Tibial nerve (tissue), 4 donors: ENCODE measurements around the gene PET100. TPM values are rescaled to one million over a fixed set of nuclear protein-coding genes. Genes with fewer than 3 reads are reported as not detected.

Experiments
- DNase-seq, 2 donors: peaks; one replicate each; pipeline ENCODE4 v3.0.0-alpha.2; 2019; ENCODE audit warnings: low spot score in 2 of 2
- H3K27ac ChIP-seq, 4 donors: fragments of 200-600 bp; sonication (generic) in 3 of 4; one replicate each; pipeline ENCODE4 v1.5.1; 2017 to 2019; ENCODE audit warnings: mild to moderate bottlenecking in 1 of 4
- H3K27me3 ChIP-seq, 2 donors: fragments of 200-600 bp; sonication (generic) in 1 of 2; one replicate each; pipeline versions ENCODE4 v1.5.1 to v1.6.0; 2017 to 2019
- H3K36me3 ChIP-seq, 3 donors: fragments of 200-600 bp; sonication (generic); one replicate each; pipeline ENCODE4 v1.5.1; 2018 to 2019
- H3K4me1 ChIP-seq, 4 donors: fragments of 200-600 bp; sonication (generic) in 3 of 4; one replicate each; pipeline ENCODE4 v1.5.1; 2017 to 2019
- H3K4me3 ChIP-seq, 4 donors: fragments of 200-600 bp; sonication (generic) in 3 of 4; one replicate each; pipeline ENCODE4 v1.5.1; 2017 to 2019; ENCODE audit warnings: mild to moderate bottlenecking in 1 of 4, moderate library complexity in 1 of 4
- H3K9me3 ChIP-seq, 4 donors: fragments of 200-600 bp; sonication (generic) in 3 of 4; one replicate each; pipeline ENCODE4 v1.5.1; 2017 to 2019
- EP300 ChIP-seq, 2 donors: sonication (generic); formaldehyde crosslinking; IDR thresholded peaks; one replicate each; pipeline ENCODE4 v1.6.1; 2017; ENCODE audit warnings: antibody characterized with exemption in 2 of 2, mild to moderate bottlenecking in 1 of 2
- POLR2A ChIP-seq, 2 donors: fragments of 450-650 bp; IDR thresholded peaks; one replicate each; pipeline ENCODE4 v1.6.1; 2017; ENCODE audit warnings: antibody characterized with exemption in 2 of 2, mild to moderate bottlenecking in 2 of 2, moderate library complexity in 2 of 2
- WGBS, 2 donors: methylation state at CpG; one replicate each; pipeline ENCODE4 v1.1.5; 2018; 5-methylcytosine and 5-hydroxymethylcytosine counted together
- total RNA-seq, 4 donors: library from RNA; depleted of rRNA; stranded (reverse); fragments of >200 nt; gene quantifications; one replicate each; pipeline ENCODE4 v1.1.0, GENCODE V29; 2016
- TF ChIP-seq, protein P1 (sequence below), 5 experiments: fragments of 200-600 bp in 3 of 5; fragments of 450-650 bp in 2 of 5; sonication (generic) in 3 of 5; IDR thresholded peaks; one replicate each; pipeline ENCODE4 v1.5.1; 2016 to 2019; ENCODE audit warnings: antibody characterized with exemption in 5 of 5, mild to moderate bottlenecking in 3 of 5, moderate library complexity in 2 of 5

Gene PET100
- total RNA-seq, 4 donors from 2014 or later = 10.8 to 39.9 (median 30.6) TPM

DNA sequence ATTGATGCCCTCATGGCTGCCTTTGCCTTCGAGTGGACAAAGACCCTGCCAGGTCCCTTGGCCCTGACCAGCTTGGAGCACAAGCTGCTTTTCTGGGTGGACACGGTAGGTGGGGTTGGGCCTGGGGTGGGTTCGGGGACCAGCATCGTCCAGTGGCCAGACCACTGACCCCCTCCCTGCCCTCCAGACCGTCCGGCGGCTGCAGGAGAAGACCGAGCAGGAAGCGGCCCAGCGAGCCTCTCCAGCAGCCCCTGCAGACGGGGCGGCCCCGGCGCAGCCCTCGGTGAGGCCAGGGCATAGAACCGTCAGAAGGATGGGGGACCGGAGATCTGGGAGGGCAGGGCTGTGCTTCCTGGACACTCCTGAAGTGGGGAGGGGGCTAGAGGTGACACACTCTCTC lies 23.3 kb upstream of the PET100 start:
- Histone ChIP-seq H3K9me3 (no peaks in the 10 kb centered on the region), H3K27ac (no peak overlapping the region), H3K36me3 (no peaks in the 10 kb centered on the region), H3K27me3 (peaks cover 0 to 35% of the 10 kb centered on the region in 2 donors), H3K4me3 (no peak overlapping the region), H3K4me1 (no peaks in the 10 kb centered on the region)
- TF ChIP-seq EP300 (IDR thresholded peaks at IDR 0.05) = no peak
- TF ChIP-seq POLR2A (IDR thresholded peaks at IDR 0.05) = no peak
- TF ChIP-seq, protein P1, sequence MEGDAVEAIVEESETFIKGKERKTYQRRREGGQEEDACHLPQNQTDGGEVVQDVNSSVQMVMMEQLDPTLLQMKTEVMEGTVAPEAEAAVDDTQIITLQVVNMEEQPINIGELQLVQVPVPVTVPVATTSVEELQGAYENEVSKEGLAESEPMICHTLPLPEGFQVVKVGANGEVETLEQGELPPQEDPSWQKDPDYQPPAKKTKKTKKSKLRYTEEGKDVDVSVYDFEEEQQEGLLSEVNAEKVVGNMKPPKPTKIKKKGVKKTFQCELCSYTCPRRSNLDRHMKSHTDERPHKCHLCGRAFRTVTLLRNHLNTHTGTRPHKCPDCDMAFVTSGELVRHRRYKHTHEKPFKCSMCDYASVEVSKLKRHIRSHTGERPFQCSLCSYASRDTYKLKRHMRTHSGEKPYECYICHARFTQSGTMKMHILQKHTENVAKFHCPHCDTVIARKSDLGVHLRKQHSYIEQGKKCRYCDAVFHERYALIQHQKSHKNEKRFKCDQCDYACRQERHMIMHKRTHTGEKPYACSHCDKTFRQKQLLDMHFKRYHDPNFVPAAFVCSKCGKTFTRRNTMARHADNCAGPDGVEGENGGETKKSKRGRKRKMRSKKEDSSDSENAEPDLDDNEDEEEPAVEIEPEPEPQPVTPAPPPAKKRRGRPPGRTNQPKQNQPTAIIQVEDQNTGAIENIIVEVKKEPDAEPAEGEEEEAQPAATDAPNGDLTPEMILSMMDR (IDR thresholded peaks at IDR 0.05) = no peak
- 63 to 81% methylated on average over 4 to 10 of the region's 17 CpGs for WGBS, 2 donors
- no peak for DNase-seq

DNA sequence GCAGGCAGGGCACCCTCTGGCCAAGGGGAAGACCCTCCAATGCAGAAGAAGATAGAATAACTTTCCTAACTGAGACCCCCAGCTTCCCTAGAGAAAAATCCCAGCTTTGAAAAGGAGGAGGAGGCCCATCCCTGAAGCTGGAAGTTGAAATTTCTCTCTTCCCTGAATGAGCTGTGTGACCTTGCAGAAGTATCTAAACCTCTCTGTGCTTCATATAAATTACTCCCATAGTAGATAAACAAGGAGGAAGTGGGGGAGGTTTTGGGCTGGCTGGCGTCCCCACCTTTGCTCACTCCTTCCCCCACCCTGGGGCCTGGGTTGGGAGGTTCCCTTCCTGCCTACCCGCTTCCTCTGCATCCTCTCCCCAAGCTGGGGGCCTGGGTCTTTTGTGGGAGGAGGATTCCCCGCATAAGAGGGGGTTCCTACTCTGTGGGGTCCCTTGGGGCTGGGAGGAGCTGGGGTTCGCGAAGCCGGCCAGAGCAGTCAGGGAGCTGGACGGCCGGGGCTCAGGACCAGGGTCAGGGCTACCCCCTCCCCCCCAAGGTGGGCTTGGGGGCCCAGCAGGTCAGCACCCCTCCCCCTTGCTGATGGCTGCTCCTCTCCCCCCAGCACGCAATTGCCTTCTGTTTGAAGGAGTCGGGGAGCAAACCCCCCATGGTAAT lies 22.2 kb upstream of the PET100 start:
- Histone ChIP-seq H3K27ac (no peak overlapping the region), H3K9me3 (no peaks in the 10 kb centered on the region), H3K4me3 (no peak overlapping the region), H3K4me1 (no peaks in the 10 kb centered on the region), H3K36me3 (no peaks in the 10 kb centered on the region), H3K27me3 (peaks cover 0 to 27% of the 10 kb centered on the region in 2 donors)
- no peak for TF ChIP-seq POLR2A (IDR thresholded peaks at IDR 0.05)
- TF ChIP-seq, protein P1 (IDR thresholded peaks at IDR 0.05) = no peak
- no peak for TF ChIP-seq EP300 (IDR thresholded peaks at IDR 0.05)
- WGBS, 2 donors = 69 to 76% methylated on average over 6 to 9 of the region's 10 CpGs
- no peak for DNase-seq

DNA sequence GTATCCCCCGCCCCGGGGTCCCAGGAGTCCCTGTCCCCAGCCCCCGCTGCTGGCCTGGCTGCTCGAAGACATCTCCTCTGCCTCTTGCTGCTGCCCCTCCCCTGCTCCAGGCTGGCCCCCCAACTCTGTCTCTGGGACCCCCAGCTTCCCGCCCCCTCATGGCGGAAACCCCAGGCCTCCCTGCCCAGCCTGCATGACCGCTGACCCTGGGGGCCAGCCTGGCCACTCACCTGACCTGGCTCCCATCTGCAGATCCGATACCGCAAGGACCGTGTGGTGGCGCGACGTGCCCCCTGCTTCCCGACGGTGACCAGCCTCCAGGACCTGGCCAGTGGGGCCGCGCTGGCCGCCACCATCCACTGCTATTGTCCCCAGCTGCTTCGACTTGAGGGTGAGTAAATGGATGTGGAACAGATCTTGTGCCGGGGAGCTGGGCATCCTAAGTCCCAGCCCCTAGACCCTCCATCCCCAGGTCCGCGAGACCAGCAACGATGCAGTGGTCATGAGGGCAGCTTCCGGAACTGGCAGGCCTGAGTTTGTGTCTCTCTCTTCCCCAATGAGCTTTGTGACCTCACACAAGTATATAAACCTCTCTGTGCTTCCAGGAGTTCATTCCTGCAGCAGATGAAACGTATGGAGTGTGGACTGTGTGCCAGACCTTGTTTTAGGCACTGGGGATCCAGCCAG lies 21.6 kb upstream of the PET100 start:
- no peak overlapping the region for H3K4me3 ChIP-seq
- H3K4me1 ChIP-seq = no peaks in the 10 kb centered on the region
- no peaks in the 10 kb centered on the region for H3K36me3 ChIP-seq
- no peak overlapping the region for H3K27ac ChIP-seq
- 85 to 89% methylated on average over 14 to 18 of the region's 25 CpGs for whole genome bisulfite sequencing, 2 donors
- TF ChIP-seq, protein P1 (IDR thresholded peaks at IDR 0.05) = no peak
- TF ChIP-seq EP300 (IDR thresholded peaks at IDR 0.05) (no peak), POLR2A (IDR thresholded peaks at IDR 0.05) (no peak)
- no peaks in the 10 kb centered on the region for H3K9me3 ChIP-seq
- H3K27me3 ChIP-seq = peaks cover 0 to 20% of the 10 kb centered on the region in 2 donors
- DNase-seq = no peak

DNA sequence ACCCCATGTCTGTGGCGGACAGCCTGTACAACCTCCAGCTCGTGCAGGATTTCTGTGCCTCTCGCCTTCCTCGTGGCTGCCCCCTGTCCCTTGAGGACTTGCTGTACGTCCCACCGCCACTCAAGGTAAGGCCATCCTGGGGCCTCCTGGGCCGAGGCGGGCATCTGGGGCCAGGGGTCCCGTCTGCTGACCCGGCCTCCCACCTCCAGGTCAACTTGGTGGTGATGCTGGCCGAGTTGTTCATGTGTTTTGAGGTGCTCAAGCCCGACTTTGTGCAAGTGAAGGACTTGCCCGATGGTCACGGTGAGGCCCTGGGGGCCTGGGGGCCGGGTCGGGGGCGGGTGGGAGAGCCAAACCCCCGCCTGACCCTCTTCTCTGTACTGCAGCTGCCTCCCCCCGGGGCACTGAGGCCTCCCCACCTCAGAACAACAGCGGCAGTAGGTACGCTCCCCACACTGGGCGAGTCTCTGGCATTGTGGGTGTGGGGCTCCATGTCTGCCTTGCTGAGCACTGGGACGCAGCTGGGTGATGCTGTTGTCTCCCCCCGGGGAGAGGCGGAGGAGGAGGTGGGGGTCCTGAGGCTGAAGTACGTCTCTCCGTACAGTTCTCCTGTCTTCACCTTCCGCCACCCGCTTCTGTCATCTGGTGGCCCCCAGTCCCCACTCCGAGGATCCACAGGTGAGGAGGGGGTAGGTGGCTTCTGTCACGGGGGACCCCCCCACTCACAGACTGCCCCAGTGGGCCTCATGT lies 18.9 kb upstream of the PET100 start:
- Histone ChIP-seq H3K27ac (no peak overlapping the region), H3K27me3 (peaks cover 0 to 12% of the 10 kb centered on the region in 2 donors), H3K4me1 (no peaks in the 10 kb centered on the region), H3K4me3 (no peak overlapping the region), H3K9me3 (no peaks in the 10 kb centered on the region), H3K36me3 (no peaks in the 10 kb centered on the region)
- DNase-seq = no peak
- WGBS, 2 donors = 77 to 83% methylated on average over 30 to 31 of the region's 31 CpGs
- TF ChIP-seq, protein P1 (IDR thresholded peaks at IDR 0.05) = no peak
- no peak for TF ChIP-seq EP300 (IDR thresholded peaks at IDR 0.05)
- TF ChIP-seq POLR2A (IDR thresholded peaks at IDR 0.05) = no peak
